HT-29 (cell line): Measurements from ENCODE around the gene NUCB1. TPM values are rescaled to one million over a fixed set of nuclear protein-coding genes. Genes with fewer than 3 reads are reported as not detected.
"Not testable (repeated sequence)": the region's sequence is repeated elsewhere in the genome, so short reads cannot be mapped to it uniquely, and the experiment has no call there.

Experiments
- DNase-seq: peaks from one replicate; pipeline ENCODE4 v3.0.0-alpha.2; 2015; ENCODE audit warnings: low spot score
- total RNA-seq: library from RNA; depleted of rRNA; stranded (reverse); fragments of >200 nt; shearing (Covaris generic); gene quantifications from 2 replicates; pipeline ENCODE4 v1.2.3, GENCODE V29; 2014

Gene NUCB1
- total RNA-seq, 1 experiment from 2014 or later: 185 TPM

DNA sequence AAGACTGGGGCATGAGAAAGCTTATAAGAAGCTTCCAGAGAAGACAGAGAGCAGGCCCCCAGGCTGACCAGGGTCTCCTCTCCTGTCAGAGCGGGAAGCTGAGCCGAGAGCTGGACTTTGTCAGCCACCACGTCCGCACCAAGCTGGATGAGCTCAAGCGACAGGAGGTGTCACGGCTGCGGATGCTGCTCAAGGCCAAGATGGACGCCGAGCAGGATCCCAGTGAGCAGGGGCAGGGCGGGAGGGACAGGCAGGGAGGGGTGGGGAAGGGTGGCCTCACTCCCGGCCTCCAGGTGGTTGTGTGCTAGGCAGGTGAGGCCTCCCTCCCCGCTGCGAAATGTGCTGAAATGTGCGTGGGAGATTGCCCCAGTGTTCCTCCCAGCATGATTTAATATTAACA, 5.6 kb downstream of the NUCB1 start:
- DNase-seq: no peak

GRCh38 chr19:48906324-48906723, 6.2 kb downstream of the NUCB1 start:
- DNase-seq: no peak

DNA sequence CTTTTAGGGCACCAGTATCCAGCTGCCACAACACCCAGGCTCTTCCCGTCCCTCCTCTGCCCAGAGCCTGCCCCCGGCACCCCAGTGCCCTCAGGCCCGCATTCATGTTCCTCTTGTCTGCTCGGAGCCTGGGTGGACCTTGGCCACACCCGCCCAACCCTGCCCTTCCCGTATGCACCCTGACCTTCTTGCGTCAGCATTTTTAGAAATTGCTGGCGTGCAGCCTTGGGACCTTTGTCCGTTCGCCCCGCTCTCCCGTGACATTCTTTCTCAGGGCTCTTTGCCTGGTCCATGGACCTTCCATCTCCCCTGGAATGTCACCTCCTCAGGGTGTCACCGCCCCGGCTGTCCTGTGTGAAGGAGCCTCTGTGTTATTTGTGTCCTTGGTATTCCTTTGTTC, 7.6 kb downstream of the NUCB1 start:
- DNase-seq: no peak

DNA sequence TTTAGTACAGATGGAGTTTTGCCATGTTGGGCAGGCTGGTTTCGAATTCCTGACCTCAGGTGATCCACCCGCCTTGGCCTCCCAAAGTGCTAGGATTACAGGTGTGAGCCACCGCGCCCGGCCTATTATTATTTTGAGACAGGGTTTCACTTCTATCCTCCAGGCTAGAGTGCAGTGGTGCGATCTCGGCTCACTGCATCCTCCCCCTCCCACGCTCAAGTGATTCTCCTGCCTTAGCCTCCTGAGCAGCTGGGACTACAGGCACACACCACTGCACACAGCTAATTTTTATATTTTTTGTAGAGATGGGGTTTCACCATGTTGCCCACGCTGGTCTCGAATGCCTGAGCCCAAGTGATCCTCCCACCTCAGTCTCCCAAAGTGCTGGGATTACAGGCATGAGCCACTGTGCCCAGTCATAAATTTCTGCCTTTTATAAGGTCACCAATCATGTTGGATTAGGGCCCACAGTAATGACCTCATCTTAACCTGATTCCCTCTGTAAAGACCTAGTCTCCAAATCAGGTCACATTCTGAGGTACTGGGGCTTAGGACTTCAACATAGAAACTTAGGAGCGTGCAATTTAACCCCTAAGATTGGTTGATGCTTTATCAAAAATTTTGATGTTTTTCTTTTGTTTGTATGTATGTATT, 9.4 kb downstream of the NUCB1 start:
- DNase-seq: not testable (repeated sequence)

- DNase-seq: no peak
Measured at GRCh38 chr19:48910803-48911202, 10.7 kb downstream of the NUCB1 start.

- DNase-seq: peak; percentile 76
Measured at GRCh38 chr19:48913114-48913889, 13.2 kb downstream of the NUCB1 start.

DNA sequence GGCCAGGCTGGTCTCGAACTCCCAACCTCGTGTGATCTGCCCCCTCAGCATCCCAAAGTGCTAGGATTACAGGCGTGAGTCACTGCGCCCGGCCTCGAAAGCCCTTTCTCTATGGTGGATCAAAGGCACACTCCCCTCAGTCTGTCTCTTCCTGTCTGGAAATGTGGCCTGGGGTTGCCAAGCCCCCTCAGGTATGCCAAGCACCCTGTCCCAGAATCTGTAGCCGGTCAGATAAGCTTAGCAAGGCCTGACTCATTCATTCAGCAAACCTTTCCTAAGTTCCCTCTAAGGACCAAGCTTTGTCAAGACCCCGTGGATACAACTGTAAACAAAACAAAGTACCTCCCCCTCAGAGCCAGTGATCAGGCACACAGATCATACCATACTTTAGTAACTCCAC, 14.1 kb downstream of the NUCB1 start:
- no peak for DNase-seq

DNA sequence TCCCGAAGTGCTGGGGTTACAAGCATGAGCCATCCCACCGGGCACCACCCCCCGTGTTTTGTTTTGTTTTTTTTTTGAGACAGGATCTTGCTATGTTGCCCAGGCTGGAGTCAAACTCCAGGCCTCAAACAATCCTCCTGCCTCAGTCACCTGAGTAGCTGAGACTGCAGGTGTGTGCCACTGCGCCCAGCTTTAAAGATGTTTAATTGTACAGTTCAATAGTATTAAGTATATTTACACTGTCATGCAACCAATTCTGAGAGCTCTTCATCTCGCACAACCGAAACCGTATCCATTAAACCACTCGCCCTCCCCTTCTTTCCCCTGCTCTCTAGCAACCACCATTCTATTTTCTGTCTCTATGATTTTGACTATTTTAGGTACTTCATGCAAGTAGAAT, 15.6 kb downstream of the NUCB1 start:
- DNase-seq: no peak

DNA sequence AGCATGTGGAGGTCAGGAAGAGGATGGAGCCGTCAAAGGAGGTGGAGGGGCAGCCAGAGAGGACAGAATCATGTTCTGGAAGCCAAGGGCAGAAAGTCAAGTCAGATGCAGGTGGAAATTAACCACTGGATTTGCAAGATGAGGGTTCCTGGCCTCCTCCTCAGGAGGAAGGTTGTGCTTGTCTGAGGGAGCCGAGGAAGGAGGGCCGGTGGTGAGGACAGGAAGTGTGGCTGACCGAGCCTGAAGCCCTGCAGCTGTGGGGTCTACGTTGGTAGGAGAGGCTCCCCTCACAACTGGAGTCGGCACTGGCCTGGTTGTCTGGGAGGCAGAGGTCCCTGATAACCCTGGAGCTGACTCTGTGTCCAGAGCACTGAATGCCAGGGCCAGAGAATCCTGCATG, 18.0 kb downstream of the NUCB1 start:
- no peak for DNase-seq

DNA sequence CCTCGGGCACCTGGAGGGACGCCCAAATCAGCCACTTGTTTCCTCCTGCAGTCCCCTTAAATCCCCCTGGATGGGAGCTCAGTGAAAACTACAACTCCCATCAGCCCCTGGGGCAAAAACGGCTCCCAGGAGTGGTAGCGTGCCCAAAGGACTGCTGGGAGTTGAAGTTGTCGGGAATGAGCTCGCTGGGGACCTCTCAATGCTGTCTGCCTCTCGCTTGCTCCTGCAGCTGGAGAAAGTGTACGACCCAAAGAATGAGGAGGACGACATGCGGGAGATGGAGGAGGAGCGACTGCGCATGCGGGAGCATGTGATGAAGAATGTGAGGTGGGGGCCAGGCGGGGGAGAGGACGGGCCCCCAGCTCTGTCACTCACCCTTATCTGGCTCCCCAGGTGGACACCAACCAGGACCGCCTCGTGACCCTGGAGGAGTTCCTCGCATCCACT, 18.7 kb downstream of the NUCB1 start:
- peak; percentile 49 for DNase-seq

- not testable (repeated sequence) for DNase-seq
Measured at GRCh38 chr19:48919271-48919670, 19.2 kb downstream of the NUCB1 start.

GRCh38 chr19:48920949-48921348, 20.8 kb downstream of the NUCB1 start:
- DNase-seq: no peak

- DNase-seq: no peak
Measured at GRCh38 chr19:48921721-48922500, 21.8 kb downstream of the NUCB1 start.

GRCh38 chr19:48922548-48923490, 22.7 kb downstream of the NUCB1 start:
- no peak for DNase-seq

GRCh38 chr19:48925240-48925843, 25.2 kb downstream of the NUCB1 start:
- DNase-seq: no peak

GRCh38 chr19:48925890-48926289, 25.8 kb downstream of the NUCB1 start:
- DNase-seq: not testable (repeated sequence)

DNA sequence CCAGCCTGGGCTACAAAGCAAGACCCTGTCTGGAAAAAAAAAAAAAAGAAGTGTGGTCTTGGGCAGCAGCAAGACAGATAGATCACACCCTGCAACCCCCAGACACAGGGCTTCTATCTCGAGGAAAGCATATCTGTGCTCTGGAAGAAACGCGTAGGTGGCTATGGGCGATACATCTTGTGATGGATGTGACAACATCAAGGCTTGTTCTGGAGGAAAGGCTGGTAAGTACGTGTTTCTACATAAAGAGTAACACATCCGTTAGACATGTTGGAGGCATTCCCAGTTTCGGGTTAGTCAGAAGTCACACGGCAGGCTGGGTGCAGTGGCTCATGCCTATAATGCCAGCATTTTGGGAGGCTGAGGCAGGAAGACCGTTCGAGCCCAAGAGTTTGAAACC, 26.8 kb downstream of the NUCB1 start:
- DNase-seq: peak; percentile 33

GRCh38 chr19:48927692-48928091, 27.6 kb downstream of the NUCB1 start:
- not testable (repeated sequence) for DNase-seq

GRCh38 chr19:48928164-48929025, 28.3 kb downstream of the NUCB1 start:
- peak; percentile 26 for DNase-seq
